Adrenal gland (tissue), 19 donors: ENCODE results near the gene THEM5. TPM values are rescaled to one million over a fixed set of nuclear protein-coding genes. Genes with fewer than 3 reads are reported as not detected.
"Not testable (repeated sequence)": the region's sequence is repeated elsewhere in the genome, so short reads cannot be mapped to it uniquely, and the experiment has no call there.

Experiments used
- DNase-seq, 7 donors: peaks; one replicate each; pipeline ENCODE4 v3.0.0-alpha.2; 2019 to 2020
- H3K27ac ChIP-seq, 5 donors: fragments of 200-600 bp; sonication (generic) in 4 of 5; 1 replicate in 3 of 5; 2 replicates in 2 of 5; pipeline versions ENCODE4 v1.5.1 to v1.8.0; 2016 to 2020; ENCODE audit warnings: mild to moderate bottlenecking in 1 of 5
- H3K27me3 ChIP-seq: fragments of 200-600 bp; 2 replicates; pipeline ENCODE4 v1.8.0; 2021
- H3K36me3 ChIP-seq, 2 donors: fragments of 200-600 bp; replicated peaks in 1 of 2; 1 replicate in 1 of 2; 2 replicates in 1 of 2; pipeline versions ENCODE4 v1.5.1 to v1.8.0; 2018 to 2022
- H3K4me1 ChIP-seq, 2 donors: fragments of 200-600 bp; replicated peaks in 1 of 2; 1 replicate in 1 of 2; 2 replicates in 1 of 2; pipeline versions ENCODE4 v1.5.1 to v1.8.0; 2018 to 2021
- H3K4me3 ChIP-seq, 4 donors: fragments of 200-600 bp; sonication (generic) in 3 of 4; one replicate each; pipeline ENCODE4 v1.5.1; 2016 to 2018
- H3K9me3 ChIP-seq, 3 donors: fragments of 200-600 bp; sonication (generic) in 1 of 3; replicated peaks in 1 of 3; 1 replicate in 2 of 3; 2 replicates in 1 of 3; pipeline versions ENCODE4 v1.5.1 to v1.8.0; 2016 to 2021
- POLR2A ChIP-seq, 2 donors: fragments of 450-650 bp; IDR thresholded peaks; one replicate each; pipeline ENCODE4 v1.6.1; 2017; ENCODE audit warnings: antibody characterized with exemption in 2 of 2, mild to moderate bottlenecking in 2 of 2, moderate library complexity in 1 of 2
- WGBS, 4 donors: extraction: QIAGEN DNeasy Blood & Tissue Kit in 2 of 4; methylation state at CpG; one replicate each; pipeline versions ENCODE4 v1.1.5 to v1.1.7; 2013 to 2017; 5-methylcytosine and 5-hydroxymethylcytosine counted together
- intact Hi-C, 2 donors: fragments of 100-400 bp; cut with DNase I; formaldehyde crosslinking; loops; one replicate each; pipeline versions ENCODE4 v1.14.1 to v1.15.0; 2022 to 2023
- long read RNA-seq, 10 donors: library from polyadenylated mRNA in 3 of 10; unstranded in 2 of 10; stranded (forward) in 1 of 10; transcript quantifications; one replicate each; pipeline ENCODE4 v2.0.0 and lab custom pipeline, GENCODE V29; 2021 to 2026
- polyA plus RNA-seq, 3 donors: library from polyadenylated mRNA; stranded (reverse); fragments of 200-250 nt in 2 of 3; fragments of 350-450 nt in 1 of 3; fragmentation: Illumina TruSeq in 1 of 3; extraction: RNeasy Lipid Tissue Mini Kit (QIAGEN cat#74804) in 1 of 3; gene quantifications; one replicate each; pipeline ENCODE4 v1.2.3, GENCODE V29; 2013 to 2014
- total RNA-seq, 9 donors: library from RNA; depleted of rRNA in 4 of 9; stranded (reverse); fragments of >200 nt in 4 of 9; fragments of 120-200 nt in 1 of 9; fragmentation: NEBNext Ultra II Directional in 1 of 9; extraction: Animal tissue kit (Norgen Biotek cat#: 25700) in 1 of 9; gene quantifications; one replicate each; pipeline versions ENCODE4 v1.1.0 to v1.2.4, GENCODE V29; 2013 to 2023
- TF ChIP-seq, protein P1 (sequence below), 6 experiments: fragments of 450-650 bp in 4 of 6; fragments of 200-600 bp in 2 of 6; sonication (generic) in 1 of 6; IDR thresholded peaks; 1 replicate in 5 of 6; 2 replicates in 1 of 6; pipeline versions ENCODE4 v1.5.1 to v1.8.0; 2016 to 2021; ENCODE audit warnings: antibody characterized with exemption in 6 of 6, mild to moderate bottlenecking in 2 of 6, moderate library complexity in 1 of 6
- donor health status: healthy with polysubstance abuse.
- donor health status: Bipolar disorder and iron deficiency.
- donor health status: DM: yes; HTN: yes; CAD: no.
- donor health status: DM: no; HTN: no; CAD: no.
- donor health status: DM: no; HTN: no; CAD: no.
- donor health status: DM: yes; HTN: yes; CAD: no.

The THEM5 gene, protein sequence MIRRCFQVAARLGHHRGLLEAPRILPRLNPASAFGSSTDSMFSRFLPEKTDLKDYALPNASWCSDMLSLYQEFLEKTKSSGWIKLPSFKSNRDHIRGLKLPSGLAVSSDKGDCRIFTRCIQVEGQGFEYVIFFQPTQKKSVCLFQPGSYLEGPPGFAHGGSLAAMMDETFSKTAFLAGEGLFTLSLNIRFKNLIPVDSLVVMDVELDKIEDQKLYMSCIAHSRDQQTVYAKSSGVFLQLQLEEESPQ
- not detected for total RNA-seq
- polyA plus RNA-seq = not detected
- long read RNA-seq, donor 1 = 0 reads
- long read RNA-seq, donor 2 = 0 reads
- long read RNA-seq, donor 3 = 0 reads
- long read RNA-seq, donor 4 = 0 reads
- long read RNA-seq, donor 5 = 0 reads
- long read RNA-seq, donor 6 = 0 reads
- long read RNA-seq, donor 7 = 0 reads
- long read RNA-seq, donor 8 = 0 reads
- long read RNA-seq, donor 9 = 0 reads
- long read RNA-seq, donor 10 = 0 reads

DNA sequence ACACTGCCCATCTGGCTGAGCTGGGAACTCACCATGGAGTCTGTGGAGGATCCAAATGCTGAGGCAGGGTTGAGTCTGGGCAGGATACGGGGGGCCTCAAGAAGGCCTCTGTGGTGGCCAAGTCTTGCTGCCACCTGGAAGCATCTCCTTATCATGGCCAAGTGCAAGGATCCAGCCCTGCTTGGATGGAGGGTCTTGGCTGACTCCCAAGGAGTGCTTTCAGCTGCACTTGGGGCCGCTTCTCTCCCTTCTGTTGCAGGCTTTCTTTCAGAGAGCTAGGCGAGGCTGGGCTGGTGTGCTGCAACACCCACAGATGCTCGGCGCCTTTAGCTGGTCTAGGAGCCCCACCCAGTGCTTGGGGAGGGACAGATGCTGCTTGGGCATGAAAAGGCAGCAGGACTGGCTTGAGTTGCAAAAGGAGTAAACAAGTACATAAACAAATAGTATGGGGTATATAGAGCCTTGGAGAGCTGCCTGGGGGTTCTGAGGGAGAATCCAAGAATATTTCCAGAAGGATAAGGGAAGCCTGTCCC lies at the start of gene THEM5:
Gene THEM5 (minus strand): TSS at position 302 of the 533 bp plus-strand sequence. CDS start 147 bp downstream, at position 155.
- H3K4me1 ChIP-seq = peaks cover 0 to 4% of the 10 kb centered on the region in 2 donors
- TF ChIP-seq, protein P1, sequence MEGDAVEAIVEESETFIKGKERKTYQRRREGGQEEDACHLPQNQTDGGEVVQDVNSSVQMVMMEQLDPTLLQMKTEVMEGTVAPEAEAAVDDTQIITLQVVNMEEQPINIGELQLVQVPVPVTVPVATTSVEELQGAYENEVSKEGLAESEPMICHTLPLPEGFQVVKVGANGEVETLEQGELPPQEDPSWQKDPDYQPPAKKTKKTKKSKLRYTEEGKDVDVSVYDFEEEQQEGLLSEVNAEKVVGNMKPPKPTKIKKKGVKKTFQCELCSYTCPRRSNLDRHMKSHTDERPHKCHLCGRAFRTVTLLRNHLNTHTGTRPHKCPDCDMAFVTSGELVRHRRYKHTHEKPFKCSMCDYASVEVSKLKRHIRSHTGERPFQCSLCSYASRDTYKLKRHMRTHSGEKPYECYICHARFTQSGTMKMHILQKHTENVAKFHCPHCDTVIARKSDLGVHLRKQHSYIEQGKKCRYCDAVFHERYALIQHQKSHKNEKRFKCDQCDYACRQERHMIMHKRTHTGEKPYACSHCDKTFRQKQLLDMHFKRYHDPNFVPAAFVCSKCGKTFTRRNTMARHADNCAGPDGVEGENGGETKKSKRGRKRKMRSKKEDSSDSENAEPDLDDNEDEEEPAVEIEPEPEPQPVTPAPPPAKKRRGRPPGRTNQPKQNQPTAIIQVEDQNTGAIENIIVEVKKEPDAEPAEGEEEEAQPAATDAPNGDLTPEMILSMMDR (IDR thresholded peaks at IDR 0.05) = no peak
- no peak for TF ChIP-seq POLR2A (IDR thresholded peaks at IDR 0.05)
- peaks cover 4% of the 10 kb centered on the region for H3K27me3 ChIP-seq
- H3K27ac ChIP-seq = no peak within 1 kb of the TSS
- no peaks in the 10 kb centered on the region for H3K9me3 ChIP-seq
- 71 to 86% (median 82%) methylated on average over 3 to 5 of the region's 5 CpGs for WGBS, 4 donors
- intact Hi-C loops = no loop called here
- no peak within 1 kb of the TSS for H3K4me3 ChIP-seq
- peak in 1 of 7 donors; percentile 14 for DNase-seq
- no peaks in the 10 kb centered on the region for H3K36me3 ChIP-seq

DNA sequence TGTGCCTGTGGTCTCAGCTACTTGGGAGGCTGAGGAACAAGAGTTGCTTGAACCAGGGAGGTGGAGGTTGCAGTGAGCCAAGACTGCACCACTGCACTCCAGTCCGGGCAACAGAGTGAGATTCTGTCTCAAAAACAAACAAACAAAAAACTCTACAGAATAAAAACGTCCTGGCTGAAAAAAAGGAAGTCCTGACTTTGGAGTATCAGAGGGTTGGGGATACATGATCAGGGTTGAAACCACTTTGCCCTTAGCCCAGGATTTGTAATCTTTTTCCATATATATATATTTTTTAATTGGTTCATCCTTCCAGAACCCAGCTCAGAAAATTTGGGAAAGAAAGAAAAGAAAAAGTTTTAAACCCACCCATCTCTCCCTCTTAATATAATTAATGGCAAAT lies 49.3 kb upstream of the THEM5 start:
- Histone ChIP-seq H3K4me1 (peaks cover 0 to 20% of the 10 kb centered on the region in 2 donors), H3K36me3 (no peaks in the 10 kb centered on the region), H3K27ac (no peak overlapping the region), H3K9me3 (no peaks in the 10 kb centered on the region), H3K4me3 (no peak overlapping the region), H3K27me3 (no peaks in the 10 kb centered on the region)
- intact Hi-C loops = no loop called here
- DNase-seq = no peak
- no peak for TF ChIP-seq POLR2A (IDR thresholded peaks at IDR 0.05)
- TF ChIP-seq, protein P1 (IDR thresholded peaks at IDR 0.05) = no peak
- WGBS, 4 donors = 64 to 86% (median 71%) methylated on average over 2 of the region's 2 CpGs

DNA sequence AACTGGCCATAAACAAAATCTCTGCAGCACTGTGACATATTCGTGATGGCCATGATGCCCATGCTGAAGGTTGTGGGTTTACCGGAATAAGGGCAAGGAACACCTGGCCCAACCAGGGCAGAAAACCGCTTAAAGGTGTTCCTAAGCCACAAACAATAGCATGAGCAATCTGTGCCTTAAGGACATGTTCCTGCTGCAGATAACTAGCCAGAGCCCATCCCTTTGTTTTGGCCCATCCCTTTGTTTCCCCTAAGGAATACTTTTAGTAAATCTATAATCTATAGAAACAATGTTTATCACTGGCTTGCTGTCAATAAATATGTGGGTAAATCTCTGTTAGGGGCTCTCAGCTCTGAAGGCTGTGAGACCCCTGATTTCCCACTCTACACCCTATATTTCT lies 47.3 kb upstream of the THEM5 start:
- DNase-seq, H3K27me3 ChIP-seq, H3K4me3 ChIP-seq, H3K36me3 ChIP-seq, intact Hi-C loops, H3K27ac ChIP-seq, H3K9me3 ChIP-seq: not testable (repeated sequence)
- peaks cover 0 to 14% of the 10 kb centered on the region in 2 donors for H3K4me1 ChIP-seq
- 87 to 98% (median 96%) methylated on average over 3 of the region's 3 CpGs for WGBS, 4 donors

DNA sequence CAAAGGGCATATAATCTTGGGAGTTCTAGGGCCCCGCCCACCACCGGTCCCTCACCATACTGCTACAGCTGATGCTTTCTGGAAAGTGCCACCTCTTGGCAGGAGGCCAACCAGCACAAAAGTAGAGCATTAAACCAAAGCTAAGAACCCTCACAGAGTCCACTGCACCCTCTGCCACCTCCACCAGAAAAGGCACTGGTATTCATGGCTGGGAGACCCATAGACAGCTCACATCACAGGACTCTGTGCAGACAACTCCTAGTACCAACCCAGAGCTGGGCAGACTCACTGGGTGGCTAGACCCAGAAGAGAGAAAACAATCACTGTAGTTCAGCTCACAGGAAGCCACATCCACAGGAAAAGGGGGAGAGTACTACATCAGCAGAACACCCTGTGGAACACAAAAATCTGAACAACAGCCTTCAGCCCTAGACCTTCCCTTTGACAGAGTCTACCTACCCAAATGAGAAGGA lies 45.0 kb upstream of the THEM5 start:
- H3K36me3 ChIP-seq = peaks cover 0 to 14% of the 10 kb centered on the region in 2 donors
- H3K4me1 ChIP-seq = no peaks in the 10 kb centered on the region
- WGBS, 4 donors = 60 to 80% (median 73%) methylated on average over 1 to 2 of the region's 2 CpGs
- no peak overlapping the region for H3K4me3 ChIP-seq
- TF ChIP-seq, protein P1 (IDR thresholded peaks at IDR 0.05) = no peak
- no peak for TF ChIP-seq POLR2A (IDR thresholded peaks at IDR 0.05)
- intact Hi-C loops = no loop called here
- no peaks in the 10 kb centered on the region for H3K9me3 ChIP-seq
- no peaks in the 10 kb centered on the region for H3K27me3 ChIP-seq
- no peak overlapping the region for H3K27ac ChIP-seq
- peak in 4 of 7 donors; percentile 20 to 55 (median 29) for DNase-seq
